Pons (tissue), 1 donor: ENCODE measurements around the gene PIKFYVE.
A peak's percentile ranks its signal among the peaks of the same experiment; 100 is the strongest.
"Not testable (repeated sequence)": the region's sequence is repeated elsewhere in the genome, so short reads cannot be mapped to it uniquely, and the experiment has no call there.

Experiments used
- DNase-seq: peaks from one replicate; pipeline ENCODE4 v3.0.0-alpha.2; 2016; ENCODE audit warnings: low spot score

PIKFYVE gene, protein sequence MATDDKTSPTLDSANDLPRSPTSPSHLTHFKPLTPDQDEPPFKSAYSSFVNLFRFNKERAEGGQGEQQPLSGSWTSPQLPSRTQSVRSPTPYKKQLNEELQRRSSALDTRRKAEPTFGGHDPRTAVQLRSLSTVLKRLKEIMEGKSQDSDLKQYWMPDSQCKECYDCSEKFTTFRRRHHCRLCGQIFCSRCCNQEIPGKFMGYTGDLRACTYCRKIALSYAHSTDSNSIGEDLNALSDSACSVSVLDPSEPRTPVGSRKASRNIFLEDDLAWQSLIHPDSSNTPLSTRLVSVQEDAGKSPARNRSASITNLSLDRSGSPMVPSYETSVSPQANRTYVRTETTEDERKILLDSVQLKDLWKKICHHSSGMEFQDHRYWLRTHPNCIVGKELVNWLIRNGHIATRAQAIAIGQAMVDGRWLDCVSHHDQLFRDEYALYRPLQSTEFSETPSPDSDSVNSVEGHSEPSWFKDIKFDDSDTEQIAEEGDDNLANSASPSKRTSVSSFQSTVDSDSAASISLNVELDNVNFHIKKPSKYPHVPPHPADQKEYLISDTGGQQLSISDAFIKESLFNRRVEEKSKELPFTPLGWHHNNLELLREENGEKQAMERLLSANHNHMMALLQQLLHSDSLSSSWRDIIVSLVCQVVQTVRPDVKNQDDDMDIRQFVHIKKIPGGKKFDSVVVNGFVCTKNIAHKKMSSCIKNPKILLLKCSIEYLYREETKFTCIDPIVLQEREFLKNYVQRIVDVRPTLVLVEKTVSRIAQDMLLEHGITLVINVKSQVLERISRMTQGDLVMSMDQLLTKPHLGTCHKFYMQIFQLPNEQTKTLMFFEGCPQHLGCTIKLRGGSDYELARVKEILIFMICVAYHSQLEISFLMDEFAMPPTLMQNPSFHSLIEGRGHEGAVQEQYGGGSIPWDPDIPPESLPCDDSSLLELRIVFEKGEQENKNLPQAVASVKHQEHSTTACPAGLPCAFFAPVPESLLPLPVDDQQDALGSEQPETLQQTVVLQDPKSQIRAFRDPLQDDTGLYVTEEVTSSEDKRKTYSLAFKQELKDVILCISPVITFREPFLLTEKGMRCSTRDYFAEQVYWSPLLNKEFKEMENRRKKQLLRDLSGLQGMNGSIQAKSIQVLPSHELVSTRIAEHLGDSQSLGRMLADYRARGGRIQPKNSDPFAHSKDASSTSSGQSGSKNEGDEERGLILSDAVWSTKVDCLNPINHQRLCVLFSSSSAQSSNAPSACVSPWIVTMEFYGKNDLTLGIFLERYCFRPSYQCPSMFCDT (N-terminal part only)

GRCh38 chr2:208265801-208266552 is at the start of gene PIKFYVE:
Gene PIKFYVE (plus strand): TSS chr2:208266255. CDS start chr2:208271520, 5,265 bp downstream.
- peak; percentile 99 for DNase-seq

DNA sequence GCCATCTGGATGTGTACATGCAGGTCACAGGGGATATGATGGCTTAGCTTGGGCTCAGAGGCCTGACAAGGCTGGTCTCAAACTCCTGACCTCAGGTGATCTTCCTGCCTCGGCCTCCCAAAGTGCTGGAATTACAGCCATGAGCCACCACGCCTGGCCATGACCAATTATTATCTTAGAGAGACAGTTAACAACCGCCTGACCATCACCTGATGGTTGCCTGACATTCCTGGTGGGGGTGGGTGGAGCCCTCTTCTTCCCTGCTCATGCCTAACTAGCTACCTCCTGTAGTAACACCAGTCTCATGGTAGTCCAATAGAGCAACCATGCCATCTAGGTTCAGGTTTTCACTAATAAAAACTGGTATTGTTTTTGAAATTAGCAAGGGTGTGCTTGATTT is 44.2 kb upstream of the PIKFYVE start:
- DNase-seq = not testable (repeated sequence)

- no peak for DNase-seq
Observed at GRCh38 chr2:208222351-208222750, 43.7 kb upstream of the PIKFYVE start.

- DNase-seq = no peak
Observed at GRCh38 chr2:208224802-208225201, 41.3 kb upstream of the PIKFYVE start.

GRCh38 chr2:208227581-208228232 is 38.3 kb upstream of the PIKFYVE start:
- DNase-seq = no peak

DNA sequence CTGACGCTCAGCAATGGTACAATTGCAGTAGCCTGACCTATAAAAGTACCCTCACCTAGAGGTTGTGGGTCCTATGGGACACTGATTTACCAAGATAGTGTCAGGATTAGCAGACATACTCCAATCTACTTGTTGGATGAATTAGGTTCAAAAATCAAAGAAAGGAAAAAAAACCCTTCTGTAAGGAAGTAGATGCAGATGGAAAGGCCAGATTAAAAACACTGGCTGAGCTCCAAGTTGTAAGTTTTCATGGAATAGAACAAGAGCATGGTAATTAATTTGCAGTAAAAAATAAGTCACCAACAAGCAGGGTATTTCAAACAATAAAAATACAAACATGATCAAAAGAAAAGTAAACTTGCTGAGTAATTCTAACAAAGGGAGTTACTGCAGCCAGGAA is 37.6 kb upstream of the PIKFYVE start:
- no peak for DNase-seq

- DNase-seq = no peak
Observed at GRCh38 chr2:208234786-208235185, 31.3 kb upstream of the PIKFYVE start.

DNA sequence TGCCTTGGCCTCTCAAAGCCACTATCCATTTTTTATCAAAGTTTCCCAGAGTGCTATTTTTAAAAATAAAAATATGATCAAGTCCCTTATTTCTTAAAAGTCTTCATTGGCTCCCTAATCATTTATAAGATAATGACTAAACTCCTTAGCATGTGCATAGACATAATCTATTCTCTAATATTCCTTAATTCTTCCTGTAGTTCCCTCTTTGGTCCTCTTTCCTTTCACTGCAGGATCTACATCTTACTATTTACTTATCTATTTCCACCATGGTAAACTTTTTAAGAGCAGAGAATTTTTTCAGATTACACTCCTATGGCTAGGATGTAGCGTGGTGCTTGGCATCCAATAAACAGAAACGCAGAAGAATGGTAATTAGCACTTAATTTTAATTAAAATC is 30.2 kb upstream of the PIKFYVE start:
- DNase-seq = no peak

GRCh38 chr2:208239770-208240493 is 26.1 kb upstream of the PIKFYVE start:
- no peak for DNase-seq

DNA sequence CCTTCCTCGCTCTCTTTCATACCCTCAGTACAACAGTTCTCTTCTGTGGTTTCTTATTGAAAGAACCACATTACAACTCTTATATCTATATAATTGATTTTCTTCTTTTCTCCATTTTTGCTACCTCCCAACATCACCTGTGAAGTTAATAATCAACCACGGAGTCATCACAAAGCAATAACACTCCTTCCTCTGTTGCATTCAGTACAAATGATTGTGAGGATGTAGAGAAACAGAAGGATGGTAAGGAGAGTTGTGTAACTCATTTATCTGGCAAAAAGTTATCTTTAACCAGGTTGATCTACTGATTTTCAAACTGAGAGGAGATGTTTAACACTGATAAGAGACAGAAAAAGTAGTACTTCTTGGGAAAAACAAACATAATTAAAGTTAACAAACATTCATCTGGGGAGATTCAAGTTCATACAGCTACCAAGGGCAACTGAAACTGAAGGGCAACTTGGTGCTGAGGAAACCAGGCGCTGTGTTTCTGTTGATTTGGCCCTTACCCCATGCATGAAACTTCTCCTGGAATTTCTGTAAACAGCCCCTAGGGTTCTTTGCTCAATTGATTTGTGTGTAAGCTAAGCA is 25.3 kb upstream of the PIKFYVE start:
- no peak for DNase-seq

DNA sequence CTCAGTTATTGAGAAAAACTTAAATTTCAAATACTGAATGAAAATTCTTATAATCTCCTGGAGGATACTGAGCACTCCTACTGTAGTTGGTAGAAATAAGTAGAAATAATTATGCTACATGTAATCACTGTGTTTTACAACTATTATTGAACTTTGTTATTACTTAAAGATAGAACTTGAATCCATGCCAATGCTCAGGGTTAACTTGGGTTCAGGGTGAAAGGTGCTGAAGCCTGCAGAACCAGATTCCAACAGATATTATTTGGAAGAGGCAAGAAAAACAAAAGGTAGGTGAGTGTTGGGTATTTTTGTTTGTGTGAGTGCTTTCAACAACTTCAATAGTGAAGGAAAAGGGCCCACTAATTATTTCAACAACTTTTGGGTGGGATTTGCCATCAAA is 21.6 kb upstream of the PIKFYVE start:
- DNase-seq = no peak

DNA sequence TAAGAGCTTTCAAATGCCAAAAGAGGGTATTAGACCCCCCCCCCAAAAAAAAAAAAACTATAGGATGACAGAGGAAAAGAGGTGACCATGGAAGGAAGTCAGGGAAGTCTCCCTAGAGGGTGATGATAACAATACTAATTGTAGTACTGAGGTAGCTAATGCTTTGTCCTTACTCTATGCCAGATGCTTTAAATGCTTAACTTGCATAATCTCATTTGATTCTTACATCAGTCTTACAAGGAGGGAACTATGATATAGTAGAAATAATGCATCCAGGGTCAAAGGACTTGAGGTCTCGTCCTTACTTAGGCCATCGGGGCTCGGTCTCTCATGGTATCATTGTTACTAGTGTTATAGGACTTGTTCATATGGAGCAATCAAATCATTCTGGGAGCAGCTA is 20.3 kb upstream of the PIKFYVE start:
- DNase-seq = no peak

DNA sequence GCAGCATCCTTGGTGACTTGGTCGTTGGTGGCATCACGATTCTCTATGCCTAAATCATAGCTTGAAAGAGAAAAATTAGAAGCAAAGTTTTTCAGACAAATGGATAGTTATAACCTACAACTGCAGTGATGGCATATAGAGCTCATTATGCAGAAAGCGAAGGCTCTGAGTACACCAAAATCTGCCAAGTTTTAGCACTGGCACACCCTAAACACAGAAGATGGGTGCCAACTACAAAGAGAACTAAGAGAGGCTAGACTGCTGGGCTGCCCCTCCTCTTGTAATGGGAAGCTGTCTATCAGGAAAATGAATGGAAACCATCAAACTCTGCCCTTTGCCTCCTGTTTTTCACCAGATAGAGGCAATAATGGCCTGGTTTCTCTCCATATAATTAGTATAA is 17.5 kb upstream of the PIKFYVE start:
- no peak for DNase-seq

DNA sequence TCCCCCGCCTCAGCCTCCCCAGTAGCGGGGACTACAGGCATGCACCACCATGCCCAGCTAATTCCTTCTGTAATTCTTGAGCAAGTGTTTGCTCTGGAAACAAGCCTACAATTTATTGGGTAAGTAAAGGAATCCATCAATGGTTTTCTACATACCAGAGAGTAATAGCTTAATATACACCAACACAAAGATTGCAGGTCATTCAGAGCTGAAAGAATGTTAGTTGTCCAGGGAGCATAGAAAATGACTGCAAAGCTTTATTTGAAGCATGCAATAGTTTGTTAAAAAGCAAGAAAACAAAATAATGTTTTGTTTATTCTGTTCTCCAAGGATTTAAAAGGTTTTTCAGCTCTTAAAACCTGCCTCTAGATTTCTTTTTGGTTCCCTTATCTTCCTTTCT is 16.8 kb upstream of the PIKFYVE start:
- DNase-seq = no peak

DNA sequence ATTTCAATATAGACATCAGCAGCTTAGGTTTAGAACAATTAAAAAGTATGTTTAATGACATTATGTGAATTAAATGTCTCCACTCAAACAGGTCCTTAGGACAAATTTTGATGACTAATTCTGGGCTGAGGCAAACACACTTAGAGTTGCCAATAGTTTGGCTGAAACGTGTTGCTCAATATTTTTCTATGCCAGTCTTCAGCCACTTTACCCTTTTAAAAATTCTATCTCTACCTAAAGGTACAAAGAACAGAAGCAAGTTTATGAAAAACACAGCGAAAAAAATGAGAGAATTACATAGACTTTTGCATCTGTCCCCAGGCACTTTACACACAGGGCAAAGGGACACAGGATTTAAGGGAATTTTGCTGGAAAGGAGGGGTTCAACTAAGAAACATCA is 15.7 kb upstream of the PIKFYVE start:
- DNase-seq = no peak

GRCh38 chr2:208251098-208251497 is 15.0 kb upstream of the PIKFYVE start:
- no peak for DNase-seq

- peak; percentile 37 for DNase-seq
Observed at GRCh38 chr2:208252716-208253492, 13.2 kb upstream of the PIKFYVE start.

DNA sequence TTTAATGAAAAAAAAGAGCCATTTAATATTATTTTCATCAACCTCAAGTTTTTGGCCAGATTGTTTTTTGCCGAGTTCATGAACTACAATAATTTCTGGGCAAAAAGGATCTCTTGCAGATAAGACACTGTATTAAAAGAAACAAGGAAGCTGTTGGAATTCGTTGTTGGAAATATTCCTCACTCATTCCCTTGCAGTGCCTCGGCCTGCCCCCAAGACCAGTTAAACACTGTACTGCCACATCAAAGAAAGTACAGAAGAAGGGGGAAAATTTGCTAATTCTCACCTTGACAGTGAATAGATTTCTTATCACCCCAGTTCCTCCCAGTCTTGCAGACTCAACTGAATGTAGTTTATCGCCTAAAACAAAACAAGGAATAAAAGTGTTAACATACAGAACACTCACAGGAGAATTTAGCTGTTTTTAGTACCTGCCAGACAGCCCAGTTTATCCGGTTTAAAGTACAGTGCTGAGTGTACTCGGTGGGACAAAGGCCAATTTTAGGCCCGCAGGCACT is 12.4 kb upstream of the PIKFYVE start:
- no peak for DNase-seq
